ENCODE results near the gene MTCL3.

GRCh38 chr6:127462376-127462775 is 56.8 kb downstream of the MTCL3 start:
- TF ChIP-seq CTCF (IDR thresholded peaks at IDR 0.05; ENCODE audit: low read depth, low read length) (no peak), POLR2A (IDR thresholded peaks at IDR 0.05; ENCODE audit: extremely low read depth, insufficient read length) (no peak), MAX (IDR thresholded peaks at IDR 0.05; ENCODE audit: low read depth, low read length) (no peak)
